ENCODE measurements around the gene HPCA.

DNA sequence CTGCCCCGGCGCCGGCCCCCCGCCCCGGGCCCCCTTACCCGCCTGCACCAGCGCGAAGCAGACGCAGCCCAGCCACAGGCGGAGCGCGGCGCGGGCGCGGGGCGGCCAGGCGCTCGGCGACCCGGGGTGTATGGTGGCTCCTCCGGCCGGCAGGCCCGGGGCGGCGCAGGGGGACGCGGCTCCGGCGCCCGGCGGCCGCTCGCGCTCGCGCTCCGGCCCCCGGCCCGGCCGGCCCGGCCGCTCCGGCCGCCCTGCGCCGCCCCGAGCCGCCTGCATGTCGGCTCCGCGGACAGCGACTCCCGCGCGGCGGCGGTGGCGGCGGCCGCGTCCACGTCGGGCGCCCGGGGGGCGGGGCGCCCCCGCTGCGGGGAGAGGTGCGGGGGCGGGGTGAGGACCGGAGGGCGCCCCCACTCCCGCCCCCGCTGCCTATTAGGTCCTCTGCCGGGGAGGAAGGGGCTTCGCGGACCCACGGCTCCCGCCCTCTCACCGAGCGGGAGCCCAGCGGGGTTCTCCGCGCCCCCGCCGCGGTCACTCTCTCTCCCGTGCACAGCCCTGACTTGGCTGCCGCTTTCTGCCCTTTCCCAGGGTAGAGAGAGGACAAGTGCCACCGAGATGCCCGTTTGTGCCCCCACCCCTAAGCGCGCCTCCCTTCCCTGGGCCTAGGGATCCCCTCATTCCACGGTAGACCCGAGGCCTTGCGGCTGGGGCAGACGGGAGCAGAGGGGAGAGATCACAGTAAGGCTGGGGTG lies 15.5 kb upstream of the HPCA start, which contains the start of gene FNDC5:
- no peak for TF ChIP-seq EZH2phosphoT487 (conservative IDR thresholded peaks at IDR 0.05; ENCODE audit: low read length)
- TF ChIP-seq, protein P1, sequence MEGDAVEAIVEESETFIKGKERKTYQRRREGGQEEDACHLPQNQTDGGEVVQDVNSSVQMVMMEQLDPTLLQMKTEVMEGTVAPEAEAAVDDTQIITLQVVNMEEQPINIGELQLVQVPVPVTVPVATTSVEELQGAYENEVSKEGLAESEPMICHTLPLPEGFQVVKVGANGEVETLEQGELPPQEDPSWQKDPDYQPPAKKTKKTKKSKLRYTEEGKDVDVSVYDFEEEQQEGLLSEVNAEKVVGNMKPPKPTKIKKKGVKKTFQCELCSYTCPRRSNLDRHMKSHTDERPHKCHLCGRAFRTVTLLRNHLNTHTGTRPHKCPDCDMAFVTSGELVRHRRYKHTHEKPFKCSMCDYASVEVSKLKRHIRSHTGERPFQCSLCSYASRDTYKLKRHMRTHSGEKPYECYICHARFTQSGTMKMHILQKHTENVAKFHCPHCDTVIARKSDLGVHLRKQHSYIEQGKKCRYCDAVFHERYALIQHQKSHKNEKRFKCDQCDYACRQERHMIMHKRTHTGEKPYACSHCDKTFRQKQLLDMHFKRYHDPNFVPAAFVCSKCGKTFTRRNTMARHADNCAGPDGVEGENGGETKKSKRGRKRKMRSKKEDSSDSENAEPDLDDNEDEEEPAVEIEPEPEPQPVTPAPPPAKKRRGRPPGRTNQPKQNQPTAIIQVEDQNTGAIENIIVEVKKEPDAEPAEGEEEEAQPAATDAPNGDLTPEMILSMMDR (IDR thresholded peaks at IDR 0.05; ENCODE audit: insufficient read depth, low read length, poor library complexity, severe bottlenecking): no peak

All from SU-DHL-6 (cell line).